SW 1271 (cell line): ENCODE data around the gene GRHL3.

Experiments used
- DNase-seq, 2 experiments: peaks; one replicate each; lab custom pipeline; 2025; lab: John Stamatoyannopoulos, UW

GRHL3 gene

DNA sequence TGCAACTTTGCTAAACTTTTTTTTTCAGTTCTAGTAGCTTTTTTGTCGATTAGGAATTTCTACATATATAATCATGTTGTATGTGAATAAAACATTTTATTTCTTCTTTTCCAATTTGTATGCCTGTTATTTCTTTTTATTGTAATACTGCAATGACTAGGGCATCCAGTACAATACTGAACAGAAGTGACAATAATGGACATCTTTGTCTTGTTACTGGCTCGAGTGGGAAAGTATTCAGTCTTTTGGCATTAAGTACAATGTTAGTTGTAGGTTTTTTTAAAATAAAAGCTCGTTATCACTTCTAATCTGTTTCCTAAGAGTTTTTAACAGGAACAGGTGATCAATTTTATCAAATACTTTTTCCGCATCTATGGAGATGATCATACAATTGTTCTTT lies 84.6 kb downstream of the GRHL3 start:
- DNase-seq = no peak
